HepG2 (cell line): ENCODE measurements around the gene ACSS2. TPM values are rescaled to one million over a fixed set of nuclear protein-coding genes. Genes with fewer than 3 reads are reported as not detected.

ENCODE experiments used
- ASH2L ChIP-seq: fragments of 300-600, 200-600 bp; sonication (generic); IDR thresholded peaks from 2 replicates; pipeline ENCODE4 v1.7.0; 2017; ENCODE audit warnings: low read depth, mild to moderate bottlenecking, moderate library complexity, mixed read lengths, low read length; ENCODE audit not compliant: insufficient read length
- CCAR2 ChIP-seq: fragments of 200-400 bp; formaldehyde crosslinking; optimal IDR thresholded peaks from 2 replicates; pipeline ENCODE3; 2018; ENCODE audit warnings: low read depth, mild to moderate bottlenecking, low read length, moderate library complexity
- EP300 ChIP-seq, 3 experiments: sonication (generic) in 1 of 3; formaldehyde crosslinking in 1 of 3; IDR thresholded peaks; 2 replicates each; pipeline versions ENCODE4 v1.5.1 to v1.6.1; 2011 to 2020; ENCODE audit warnings: low read depth in 2 of 3, low read length in 2 of 3, borderline replicate concordance in 1 of 3, improper control_type of control experiment in 1 of 3, mild to moderate bottlenecking in 1 of 3, missing genetic modification reagents in 1 of 3, moderate library complexity in 1 of 3
- ETV5 ChIP-seq: IDR thresholded peaks from 2 replicates; pipeline ENCODE4 v1.6.1; 2018; ENCODE audit warnings: missing biosample characterization, missing genetic modification reagents, inconsistent platforms, borderline replicate concordance
- ISX ChIP-seq: sonication (generic); formaldehyde crosslinking; conservative IDR thresholded peaks from 2 replicates; pipeline ENCODE4 v1.5.0; 2020; ENCODE audit warnings: missing genetic modification reagents
- MTF2 ChIP-seq: sonication (generic); formaldehyde crosslinking; IDR thresholded peaks from 2 replicates; pipeline ENCODE4 v1.5.0; 2020; ENCODE audit warnings: missing genetic modification reagents, borderline replicate concordance
- NR2C2 ChIP-seq: sonication (generic); formaldehyde crosslinking; IDR thresholded peaks from 2 replicates; pipeline ENCODE4 v1.4.0; 2020; ENCODE audit warnings: missing genetic modification reagents, mild to moderate bottlenecking, moderate library complexity, borderline replicate concordance
- RBM22 ChIP-seq: fragments of 200-400 bp; formaldehyde crosslinking; optimal IDR thresholded peaks from 2 replicates; pipeline ENCODE3; 2017; ENCODE audit warnings: mild to moderate bottlenecking, low read length, moderate library complexity
- SMARCE1 ChIP-seq: fragments of 450-650 bp; IDR thresholded peaks from 2 replicates; pipeline ENCODE4 v1.6.1; 2017; ENCODE audit warnings: borderline replicate concordance
- SRSF4 ChIP-seq: fragments of 200-400 bp; formaldehyde crosslinking; IDR thresholded peaks from one replicate; pipeline ENCODE4 v1.6.1; 2018; ENCODE audit warnings: mild to moderate bottlenecking, low read depth, low read length, moderate library complexity; ENCODE audit not compliant: poor library complexity, severe bottlenecking
- TSC22D2 ChIP-seq: sonication (generic); formaldehyde crosslinking; IDR thresholded peaks from 2 replicates; pipeline ENCODE4 v1.5.1; 2020; ENCODE audit warnings: missing genetic modification reagents, mild to moderate bottlenecking, borderline replicate concordance
- YEATS2 ChIP-seq: sonication (generic); formaldehyde crosslinking; IDR thresholded peaks from 2 replicates; pipeline ENCODE4 v1.4.0; 2020; ENCODE audit warnings: missing genetic modification reagents, borderline replicate concordance
- ZNF263 ChIP-seq: sonication (generic); formaldehyde crosslinking; IDR thresholded peaks from 2 replicates; pipeline ENCODE4 v1.4.0; 2020; ENCODE audit warnings: missing genetic modification reagents
- ZNF337 ChIP-seq: sonication (generic); formaldehyde crosslinking; IDR thresholded peaks from 2 replicates; pipeline ENCODE4 v1.5.1; 2020; ENCODE audit warnings: missing genetic modification reagents, low read depth, mild to moderate bottlenecking, borderline replicate concordance
- ZNF34 ChIP-seq: sonication (generic); formaldehyde crosslinking; IDR thresholded peaks from 2 replicates; pipeline ENCODE4 v1.4.0; 2020; ENCODE audit warnings: mild to moderate bottlenecking, missing genetic modification reagents, borderline replicate concordance
- ZNF432 ChIP-seq: sonication (generic); formaldehyde crosslinking; IDR thresholded peaks from 2 replicates; pipeline ENCODE4 v1.5.0; 2020; ENCODE audit warnings: missing genetic modification reagents, mild to moderate bottlenecking, borderline replicate concordance
- ZNF724P ChIP-seq: sonication (generic); formaldehyde crosslinking; IDR thresholded peaks from 2 replicates; pipeline ENCODE4 v1.8.0; 2022; ENCODE audit warnings: missing genetic modification reagents, borderline replicate concordance
- ZNF83 ChIP-seq: sonication (generic); formaldehyde crosslinking; IDR thresholded peaks from 2 replicates; pipeline ENCODE4 v1.4.0; 2020; ENCODE audit warnings: missing genetic modification reagents, mild to moderate bottlenecking, borderline replicate concordance
- polyA plus RNA-seq, 8 experiments: library from polyadenylated mRNA; depleted of rRNA in 3 of 8; stranded (reverse) in 7 of 8; unstranded in 1 of 8; fragments of >200 nt; fragmentation: Illumina TruSeq in 4 of 8; extraction: Trizol in 4 of 8; gene quantifications; 2 replicates each; pipeline versions ENCODE4 v1.2.1 to v1.2.3, GENCODE V29; 2011 to 2016; ENCODE audit warnings: low read depth in 4 of 8, missing spikeins in 1 of 8, mixed read lengths in 1 of 8; ENCODE audit not compliant: insufficient read depth in 1 of 8
- total RNA-seq, 5 experiments: library from RNA; depleted of rRNA; stranded (reverse); fragments of >200 nt; fragmentation: Illumina TruSeq; extraction: Trizol; gene quantifications; 2 replicates each; pipeline ENCODE4 v1.2.3, GENCODE V29; 2016; ENCODE audit warnings: low read depth in 1 of 5
- TF ChIP-seq, protein P1 (sequence below): sonication (generic); formaldehyde crosslinking; IDR thresholded peaks from 2 replicates; pipeline ENCODE4 v1.5.1; 2020; ENCODE audit warnings: mild to moderate bottlenecking, moderate library complexity, missing genetic modification reagents
- TF ChIP-seq, protein P2 (sequence below): sonication (generic); formaldehyde crosslinking; IDR thresholded peaks from 2 replicates; pipeline ENCODE4 v1.4.0; 2020; ENCODE audit warnings: mild to moderate bottlenecking, missing genetic modification reagents
- TF ChIP-seq, protein P3 (sequence below): sonication (generic); formaldehyde crosslinking; IDR thresholded peaks from 2 replicates; pipeline ENCODE4 v1.5.0; 2020; ENCODE audit warnings: mild to moderate bottlenecking, missing genetic modification reagents
- TF ChIP-seq, protein P4 (sequence below): sonication (generic); formaldehyde crosslinking; IDR thresholded peaks from 2 replicates; pipeline ENCODE4 v1.4.0; 2020; ENCODE audit warnings: missing genetic modification reagents, borderline replicate concordance

Gene ACSS2
- total and polyA plus RNA-seq, 2 of the 13 experiments (the other 11 are each of a cell fraction or from before 2014, with no cell fraction given), result 72.8 to 89.7 TPM

DNA sequence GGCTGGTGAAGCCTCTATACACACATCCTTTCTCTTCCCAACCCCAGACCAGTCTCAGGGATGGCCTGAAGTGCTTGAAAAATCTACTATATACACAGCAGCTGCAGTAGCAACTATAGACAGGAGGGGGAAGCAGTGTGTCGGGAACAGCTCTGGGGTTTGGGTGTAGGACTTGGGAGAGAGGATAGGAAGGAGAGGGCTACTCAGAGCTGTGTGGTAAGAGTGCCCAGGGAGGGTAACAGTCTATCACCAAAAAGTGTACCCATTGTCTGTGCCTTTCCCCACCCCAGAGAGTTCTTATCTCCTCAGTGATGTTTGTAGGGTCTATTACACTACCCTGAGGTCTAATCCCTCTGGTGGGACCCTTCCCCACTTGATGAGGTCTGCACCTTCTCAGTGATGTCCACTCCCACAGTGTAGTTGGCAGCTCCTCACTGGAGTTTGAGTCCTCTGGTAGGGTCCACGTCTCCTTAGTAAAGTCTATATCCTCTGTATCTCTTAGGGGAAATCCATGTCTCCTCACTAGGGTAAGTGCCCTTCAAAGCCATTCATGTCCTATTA lies 2.2 kb upstream of the ACSS2 start (continued):
- TF ChIP-seq, protein P1, sequence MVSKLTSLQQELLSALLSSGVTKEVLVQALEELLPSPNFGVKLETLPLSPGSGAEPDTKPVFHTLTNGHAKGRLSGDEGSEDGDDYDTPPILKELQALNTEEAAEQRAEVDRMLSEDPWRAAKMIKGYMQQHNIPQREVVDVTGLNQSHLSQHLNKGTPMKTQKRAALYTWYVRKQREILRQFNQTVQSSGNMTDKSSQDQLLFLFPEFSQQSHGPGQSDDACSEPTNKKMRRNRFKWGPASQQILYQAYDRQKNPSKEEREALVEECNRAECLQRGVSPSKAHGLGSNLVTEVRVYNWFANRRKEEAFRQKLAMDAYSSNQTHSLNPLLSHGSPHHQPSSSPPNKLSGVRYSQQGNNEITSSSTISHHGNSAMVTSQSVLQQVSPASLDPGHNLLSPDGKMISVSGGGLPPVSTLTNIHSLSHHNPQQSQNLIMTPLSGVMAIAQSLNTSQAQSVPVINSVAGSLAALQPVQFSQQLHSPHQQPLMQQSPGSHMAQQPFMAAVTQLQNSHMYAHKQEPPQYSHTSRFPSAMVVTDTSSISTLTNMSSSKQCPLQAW (CRISPR knock-in tag), result peak; percentile 37; the same call in 1 of the 2 replicates
- no peak for TF ChIP-seq SRSF4
- TF ChIP-seq CCAR2, result no peak
- TF ChIP-seq ZNF263 (CRISPR knock-in tag), result no peak; the same call in 1 of the 2 replicates
- no peak; the same call in 1 of the 2 replicates for TF ChIP-seq ZNF337 (CRISPR knock-in tag)
- TF ChIP-seq ETV5 (CRISPR knock-in tag), result peak; percentile 3; the same call in 1 of the 2 replicates
- TF ChIP-seq, protein P2, sequence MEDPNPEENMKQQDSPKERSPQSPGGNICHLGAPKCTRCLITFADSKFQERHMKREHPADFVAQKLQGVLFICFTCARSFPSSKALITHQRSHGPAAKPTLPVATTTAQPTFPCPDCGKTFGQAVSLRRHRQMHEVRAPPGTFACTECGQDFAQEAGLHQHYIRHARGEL (CRISPR knock-in tag), result no peak
- TF ChIP-seq RBM22, result no peak
- TF ChIP-seq ASH2L, result no peak
- TF ChIP-seq, protein P3, sequence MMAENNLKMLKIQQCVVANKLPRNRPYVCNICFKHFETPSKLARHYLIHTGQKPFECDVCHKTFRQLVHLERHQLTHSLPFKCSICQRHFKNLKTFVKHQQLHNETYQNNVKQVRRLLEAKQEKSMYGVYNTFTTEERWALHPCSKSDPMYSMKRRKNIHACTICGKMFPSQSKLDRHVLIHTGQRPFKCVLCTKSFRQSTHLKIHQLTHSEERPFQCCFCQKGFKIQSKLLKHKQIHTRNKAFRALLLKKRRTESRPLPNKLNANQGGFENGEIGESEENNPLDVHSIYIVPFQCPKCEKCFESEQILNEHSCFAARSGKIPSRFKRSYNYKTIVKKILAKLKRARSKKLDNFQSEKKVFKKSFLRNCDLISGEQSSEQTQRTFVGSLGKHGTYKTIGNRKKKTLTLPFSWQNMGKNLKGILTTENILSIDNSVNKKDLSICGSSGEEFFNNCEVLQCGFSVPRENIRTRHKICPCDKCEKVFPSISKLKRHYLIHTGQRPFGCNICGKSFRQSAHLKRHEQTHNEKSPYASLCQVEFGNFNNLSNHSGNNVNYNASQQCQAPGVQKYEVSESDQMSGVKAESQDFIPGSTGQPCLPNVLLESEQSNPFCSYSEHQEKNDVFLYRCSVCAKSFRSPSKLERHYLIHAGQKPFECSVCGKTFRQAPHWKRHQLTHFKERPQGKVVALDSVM (CRISPR knock-in tag), result no peak
- no peak for TF ChIP-seq ZNF34 (CRISPR knock-in tag)
- TF ChIP-seq, protein P4, sequence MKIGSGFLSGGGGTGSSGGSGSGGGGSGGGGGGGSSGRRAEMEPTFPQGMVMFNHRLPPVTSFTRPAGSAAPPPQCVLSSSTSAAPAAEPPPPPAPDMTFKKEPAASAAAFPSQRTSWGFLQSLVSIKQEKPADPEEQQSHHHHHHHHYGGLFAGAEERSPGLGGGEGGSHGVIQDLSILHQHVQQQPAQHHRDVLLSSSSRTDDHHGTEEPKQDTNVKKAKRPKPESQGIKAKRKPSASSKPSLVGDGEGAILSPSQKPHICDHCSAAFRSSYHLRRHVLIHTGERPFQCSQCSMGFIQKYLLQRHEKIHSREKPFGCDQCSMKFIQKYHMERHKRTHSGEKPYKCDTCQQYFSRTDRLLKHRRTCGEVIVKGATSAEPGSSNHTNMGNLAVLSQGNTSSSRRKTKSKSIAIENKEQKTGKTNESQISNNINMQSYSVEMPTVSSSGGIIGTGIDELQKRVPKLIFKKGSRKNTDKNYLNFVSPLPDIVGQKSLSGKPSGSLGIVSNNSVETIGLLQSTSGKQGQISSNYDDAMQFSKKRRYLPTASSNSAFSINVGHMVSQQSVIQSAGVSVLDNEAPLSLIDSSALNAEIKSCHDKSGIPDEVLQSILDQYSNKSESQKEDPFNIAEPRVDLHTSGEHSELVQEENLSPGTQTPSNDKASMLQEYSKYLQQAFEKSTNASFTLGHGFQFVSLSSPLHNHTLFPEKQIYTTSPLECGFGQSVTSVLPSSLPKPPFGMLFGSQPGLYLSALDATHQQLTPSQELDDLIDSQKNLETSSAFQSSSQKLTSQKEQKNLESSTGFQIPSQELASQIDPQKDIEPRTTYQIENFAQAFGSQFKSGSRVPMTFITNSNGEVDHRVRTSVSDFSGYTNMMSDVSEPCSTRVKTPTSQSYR (CRISPR knock-in tag), result no peak
- no peak for TF ChIP-seq ZNF432 (CRISPR knock-in tag)
- TF ChIP-seq EP300 (IDR thresholded peaks at IDR 0.05; ENCODE audit: low read depth in 2 of 2, low read length in 2 of 2), result no peak
- TF ChIP-seq EP300 (CRISPR knock-in tag; IDR thresholded peaks at IDR 0.05; ENCODE audit: borderline replicate concordance), result 0 out of 2 replicates have a peak, but pooled peaks have one; percentile 10
- TF ChIP-seq ZNF724P, result no peak
- no peak for TF ChIP-seq ISX (CRISPR knock-in tag)
- no peak for TF ChIP-seq TSC22D2 (CRISPR knock-in tag)
- TF ChIP-seq SMARCE1, result no peak
- TF ChIP-seq ZNF83, result 0 out of 2 replicates have a peak, but pooled peaks have one; percentile 52
- TF ChIP-seq YEATS2 (CRISPR knock-in tag), result no peak; the same call in 1 of the 2 replicates
- no peak for TF ChIP-seq NR2C2 (CRISPR knock-in tag)
- no peak for TF ChIP-seq MTF2 (CRISPR knock-in tag)
